G401 (cell line): ENCODE measurements around the gene ABCB11. TPM values are rescaled to one million over a fixed set of nuclear protein-coding genes. Genes with fewer than 3 reads are reported as not detected.

Experiments used
- DNase-seq: peaks from one replicate; pipeline ENCODE4 v3.0.0-alpha.2; 2015; ENCODE audit warnings: low spot score
- in situ Hi-C: cut with HindIII; loops from 2 replicates; pipeline ENCODE4 v1.10.0; 2016; ENCODE audit warnings: low sequenced_read_pairs, mixed read lengths
- total RNA-seq: library from RNA; depleted of rRNA; stranded (reverse); fragments of >200 nt; shearing (Covaris generic); gene quantifications from 2 replicates; pipeline ENCODE4 v1.2.3, GENCODE V29; 2014

ABCB11 gene
- total RNA-seq, 1 experiment from 2014 or later, result not detected

DNA sequence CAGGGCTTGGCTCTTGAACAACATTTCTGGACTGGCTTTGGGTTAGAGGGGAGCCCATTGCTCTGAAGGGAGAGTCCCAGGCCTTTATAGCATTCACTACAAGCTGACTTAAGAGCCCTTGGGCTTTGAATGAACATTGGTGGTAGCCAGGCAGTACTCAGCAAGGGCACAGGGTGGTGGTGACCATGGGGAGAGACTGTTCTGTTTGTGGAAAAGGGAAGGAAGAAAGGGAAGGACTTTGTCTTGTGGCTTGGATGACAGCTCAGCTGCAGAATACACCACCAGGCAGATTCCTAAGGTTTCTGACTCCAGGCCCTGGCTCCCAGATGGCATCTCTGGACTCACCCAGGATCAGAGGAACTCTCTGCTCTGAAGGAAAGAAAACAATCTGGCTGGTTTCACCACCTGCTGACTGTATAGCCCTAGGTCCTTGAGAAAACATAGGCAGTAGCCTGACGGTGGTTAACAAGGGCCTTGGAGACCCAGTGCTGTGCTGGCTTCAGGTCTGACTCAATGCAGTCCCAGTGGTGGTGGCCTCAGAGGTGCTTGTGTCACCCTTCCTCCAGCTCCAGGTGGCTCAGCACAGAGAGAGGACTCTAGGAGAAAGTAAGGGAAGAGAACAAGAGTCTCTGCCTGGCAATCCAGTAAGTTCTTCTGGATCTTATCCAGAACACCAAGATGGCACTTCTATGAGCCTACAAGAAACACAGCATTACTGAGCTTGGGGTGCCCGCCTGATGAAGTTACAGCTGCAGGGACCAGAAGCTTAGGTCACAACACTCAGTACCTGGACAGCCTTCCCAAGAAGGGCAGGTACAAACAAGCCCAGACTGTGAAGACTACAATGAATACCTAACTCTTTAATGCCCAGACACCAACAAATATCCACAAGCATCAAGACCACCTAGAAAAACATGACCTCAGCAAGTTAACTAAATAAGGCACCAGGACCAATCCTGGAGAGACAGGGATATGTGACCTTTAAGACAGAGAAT lies 16.4 kb upstream of the ABCB11 start:
- DNase-seq, result no peak
- in situ Hi-C loops, result no loop called here

DNA sequence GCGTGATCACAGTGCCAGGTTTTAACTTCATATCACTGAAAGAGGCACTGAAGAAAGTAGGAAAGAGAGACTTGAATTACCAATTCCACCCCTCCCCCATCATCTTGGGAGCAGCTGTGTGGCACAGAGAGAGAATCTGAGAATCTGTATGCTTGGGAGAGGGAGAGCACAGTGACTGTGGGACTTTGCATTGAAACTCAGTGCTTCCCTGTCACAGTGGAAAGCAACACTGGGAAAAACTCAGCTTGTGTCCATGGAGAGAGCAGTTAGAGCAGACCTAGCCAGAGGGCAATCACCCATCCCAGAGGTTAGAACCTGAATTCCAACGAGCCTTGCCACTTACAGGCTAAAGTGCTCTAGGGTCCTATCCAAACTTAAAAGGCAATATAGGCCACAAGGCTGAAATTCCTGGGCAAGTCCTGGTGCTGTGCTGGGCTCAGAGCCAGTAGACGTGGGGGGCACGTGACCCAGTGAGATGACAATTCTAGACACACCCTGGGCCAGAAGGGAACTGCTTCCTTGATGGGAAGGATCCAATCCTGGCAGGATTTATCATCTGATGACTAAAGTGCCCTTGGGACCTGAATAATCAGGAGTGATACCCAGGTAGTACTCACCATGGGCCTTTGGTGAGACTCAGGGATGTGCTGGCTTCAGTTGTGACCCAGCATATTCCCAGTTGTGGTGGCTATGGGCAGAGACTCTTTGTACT lies 15.5 kb upstream of the ABCB11 start:
- DNase-seq, result no peak
- in situ Hi-C loops, result no loop called here

DNA sequence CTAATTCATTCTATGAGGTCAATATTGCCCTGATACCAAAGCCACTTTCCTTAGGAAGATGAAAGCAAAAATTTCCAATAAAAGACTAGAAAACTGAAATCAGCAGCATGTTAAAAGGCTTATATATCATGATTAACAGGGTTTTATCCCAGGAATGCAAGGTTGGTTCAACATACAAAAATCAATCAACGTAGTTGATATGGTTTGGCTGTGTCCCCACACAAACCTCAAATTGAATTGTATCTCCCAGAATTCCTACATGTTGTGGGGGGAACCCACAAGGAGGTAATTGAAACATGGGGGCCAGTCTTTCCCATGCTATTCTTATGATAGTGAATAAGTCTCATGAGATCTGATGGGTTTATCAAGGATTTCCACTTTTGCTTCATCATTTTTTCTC lies 11.7 kb upstream of the ABCB11 start:
- no peak for DNase-seq
- in situ Hi-C loops, result no loop called here

DNA sequence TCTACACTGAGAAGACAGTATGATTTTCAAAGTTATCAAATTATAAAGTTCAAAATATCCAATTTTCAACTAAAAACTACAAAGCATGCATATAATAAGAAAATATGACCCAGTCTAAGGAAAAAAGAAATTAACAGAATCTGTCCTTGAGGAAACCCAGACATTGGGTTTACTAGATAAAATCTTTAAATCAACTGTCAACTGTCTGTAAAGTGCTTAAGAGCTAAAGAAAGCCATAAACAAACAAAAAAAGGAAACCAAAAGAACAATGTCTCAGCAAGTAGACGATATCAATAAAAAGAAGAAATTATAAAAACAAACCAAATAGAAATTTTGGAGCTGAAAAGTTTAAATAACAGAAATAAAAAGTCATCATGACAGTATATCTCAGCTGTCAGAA lies 10.5 kb upstream of the ABCB11 start:
- in situ Hi-C loops, result no loop called here
- no peak for DNase-seq

DNA sequence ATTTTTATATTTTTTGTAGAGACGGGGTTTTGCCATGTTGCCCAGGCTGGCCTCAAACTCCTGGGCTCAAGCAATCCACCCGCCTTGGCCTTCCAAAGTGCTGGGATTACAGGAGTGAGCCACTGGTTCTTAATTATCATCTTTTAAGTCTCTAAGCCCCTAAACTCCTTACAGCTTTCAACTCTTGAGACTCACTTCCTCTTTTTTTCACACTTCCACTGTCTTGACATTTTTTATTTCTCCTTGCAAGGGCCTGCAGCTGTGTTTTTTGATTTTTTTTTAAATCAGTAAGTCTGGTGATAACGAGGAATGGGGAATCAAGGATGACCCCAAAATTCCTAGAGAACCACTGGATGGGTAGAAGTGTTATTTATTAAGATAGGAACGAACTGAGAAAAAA lies 8.6 kb upstream of the ABCB11 start:
- in situ Hi-C loops, result no loop called here
- DNase-seq, result no peak

DNA sequence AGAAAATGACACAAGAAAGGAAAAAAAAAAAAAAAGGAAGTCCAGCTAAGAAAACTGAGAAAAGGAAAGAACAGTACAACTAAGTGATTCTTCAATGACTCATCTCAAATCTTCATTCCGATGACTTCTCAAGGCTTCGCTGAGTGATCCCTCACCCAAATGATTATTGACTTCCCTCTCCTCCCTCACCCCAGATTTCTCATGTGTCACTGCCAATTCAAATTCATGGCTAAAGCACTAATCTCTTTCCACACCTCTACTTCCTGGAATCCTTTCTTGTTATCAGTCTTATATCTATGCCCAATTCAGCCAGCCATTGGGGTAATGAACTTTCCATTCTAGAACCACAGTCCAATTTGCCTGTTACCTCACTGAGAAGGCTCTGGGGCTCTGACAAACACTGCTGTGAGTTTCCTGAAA lies 7.2 kb upstream of the ABCB11 start:
- no peak for DNase-seq
- in situ Hi-C loops, result no loop called here

DNA sequence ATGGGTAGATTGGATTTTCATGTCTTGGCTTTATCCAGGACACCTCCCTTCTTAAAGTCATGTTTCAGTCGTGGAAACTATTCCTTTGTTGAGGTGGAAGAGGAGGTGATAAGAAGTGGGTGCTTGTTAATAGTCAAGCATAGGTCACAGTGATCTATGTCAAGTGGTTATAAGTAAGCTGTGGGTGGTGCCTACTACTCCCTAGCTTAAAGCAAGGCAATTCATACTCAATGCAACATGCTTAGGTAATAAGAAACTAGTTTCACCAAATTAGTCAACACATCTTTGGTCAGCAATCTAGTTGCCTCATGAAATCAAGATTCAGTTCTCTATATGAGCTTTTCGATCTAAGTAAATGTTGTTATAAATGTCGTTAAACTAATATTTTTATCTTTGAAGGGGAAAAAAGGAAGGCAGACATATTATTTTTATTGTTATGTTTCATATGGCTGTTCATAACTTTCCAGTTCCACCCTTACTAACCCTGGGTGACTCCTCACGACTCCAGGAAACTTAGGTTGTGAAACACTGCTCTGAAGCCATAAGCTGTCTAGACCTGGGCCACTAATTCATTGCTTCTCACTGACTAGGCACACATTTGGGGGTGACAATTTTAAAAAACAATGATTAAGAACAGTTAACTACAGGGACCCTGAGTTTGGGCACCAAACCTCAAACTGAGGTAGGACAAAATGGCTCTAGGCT lies 5.8 kb upstream of the ABCB11 start:
- DNase-seq, result no peak
- in situ Hi-C loops, result no loop called here

DNA sequence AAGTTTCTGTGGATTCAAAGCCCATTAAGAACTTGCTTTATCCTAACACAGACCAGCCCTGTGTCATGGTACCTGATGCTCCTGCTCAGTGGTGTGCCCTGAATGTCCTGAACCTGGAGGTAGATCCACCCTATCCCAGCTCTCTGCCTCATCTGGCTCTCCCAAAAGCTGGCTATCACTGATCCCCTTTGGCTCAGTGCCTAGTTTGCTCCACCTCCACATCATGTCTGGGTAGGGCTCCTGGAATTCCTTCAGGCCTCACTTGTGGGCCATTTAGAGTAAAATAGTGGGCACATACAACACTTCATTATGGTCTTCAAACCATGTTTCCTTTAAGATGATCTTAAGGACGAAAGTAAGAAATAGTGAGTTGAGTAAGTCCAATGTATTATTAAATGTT lies 4.8 kb upstream of the ABCB11 start:
- no peak for DNase-seq
- in situ Hi-C loops, result no loop called here

DNA sequence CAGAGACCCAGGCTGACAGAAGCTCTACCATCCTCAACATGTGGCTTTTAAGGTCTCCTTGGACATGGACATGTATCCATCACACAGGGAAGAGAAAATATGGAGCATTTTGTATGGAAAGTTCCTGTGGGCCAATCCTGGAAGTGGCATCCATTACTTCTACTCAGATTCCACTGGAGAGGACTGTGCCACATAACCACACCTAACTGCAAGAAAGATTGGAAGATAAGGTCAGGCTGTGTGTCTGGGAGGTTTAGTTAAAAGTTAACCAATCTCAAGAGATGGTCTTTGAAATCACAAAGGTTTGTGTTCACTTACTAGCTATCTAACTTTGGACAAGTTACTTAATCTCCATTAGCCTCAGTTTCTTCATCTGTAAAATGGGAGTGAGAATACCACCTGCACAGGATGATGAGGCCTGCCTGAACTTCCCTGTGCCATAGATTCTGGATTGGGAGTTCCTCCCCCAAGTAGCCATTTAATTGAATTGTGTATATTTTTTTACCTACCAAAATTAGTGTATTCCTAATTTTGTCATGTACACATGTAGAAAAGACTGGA lies 3.9 kb upstream of the ABCB11 start:
- in situ Hi-C loops, result no loop called here
- DNase-seq, result no peak

DNA sequence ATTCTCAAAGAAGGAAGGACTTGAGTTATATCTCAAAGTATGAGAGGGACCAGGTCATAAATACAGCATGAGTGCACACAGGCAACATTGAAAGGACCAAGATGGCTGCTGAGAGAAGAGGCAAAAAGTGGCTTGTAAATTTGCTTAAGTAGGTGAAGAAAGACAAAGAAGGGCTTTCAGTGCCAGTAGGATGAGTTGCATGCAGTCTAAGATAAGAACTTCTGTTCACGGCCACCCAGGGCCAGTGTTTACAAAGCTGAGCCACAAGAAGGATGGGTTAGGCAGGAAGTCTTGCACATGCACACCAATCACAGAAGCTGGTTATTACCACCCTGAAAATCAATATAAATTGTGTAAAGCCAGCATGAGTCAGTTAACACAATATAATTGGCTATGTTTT lies 3.1 kb upstream of the ABCB11 start:
- no peak for DNase-seq
- in situ Hi-C loops, result no loop called here

DNA sequence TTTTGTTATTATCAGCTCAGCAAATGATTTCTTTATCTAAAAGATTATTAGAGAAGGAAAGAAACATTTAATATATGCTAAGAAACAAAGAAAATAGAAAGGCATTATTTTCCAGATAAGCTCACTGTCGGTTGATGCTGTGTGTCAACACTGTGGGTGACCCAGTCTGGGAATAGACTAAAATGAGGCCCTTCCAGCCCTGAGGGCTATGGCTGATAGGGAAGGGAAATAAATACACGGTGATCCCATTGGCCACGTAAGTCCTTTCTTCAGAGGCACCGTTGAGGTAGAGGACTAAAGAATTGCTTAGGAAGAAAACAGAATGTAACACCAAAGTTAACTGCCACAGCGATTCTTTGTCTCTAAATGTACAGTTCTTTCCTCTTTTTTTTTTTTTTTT lies 1.8 kb downstream of the ABCB11 start:
- in situ Hi-C loops, result no loop called here

DNA sequence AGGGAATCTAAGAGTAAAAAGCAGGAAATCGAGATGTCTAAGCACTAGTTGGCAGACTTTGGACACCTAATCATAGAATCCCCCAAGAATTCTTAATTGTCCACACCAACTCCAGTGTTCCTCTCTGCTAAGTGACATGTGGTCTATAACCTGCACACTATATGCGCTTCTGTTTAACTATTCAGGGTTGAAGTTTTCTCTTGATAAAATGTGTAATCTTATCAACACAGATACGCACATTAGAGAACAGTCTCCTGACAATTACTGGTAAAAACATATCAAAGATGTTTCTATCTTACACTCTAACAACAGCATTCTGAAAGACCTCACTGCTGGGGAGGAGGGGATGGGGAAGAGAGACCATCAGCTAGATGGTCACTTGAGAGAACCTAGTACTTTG lies 3.9 kb downstream of the ABCB11 start:
- in situ Hi-C loops, result no loop called here
- DNase-seq, result no peak

More for the DNA sequence above, 1.8 kb downstream of the ABCB11 start:
- DNase-seq, result no peak

DNA sequence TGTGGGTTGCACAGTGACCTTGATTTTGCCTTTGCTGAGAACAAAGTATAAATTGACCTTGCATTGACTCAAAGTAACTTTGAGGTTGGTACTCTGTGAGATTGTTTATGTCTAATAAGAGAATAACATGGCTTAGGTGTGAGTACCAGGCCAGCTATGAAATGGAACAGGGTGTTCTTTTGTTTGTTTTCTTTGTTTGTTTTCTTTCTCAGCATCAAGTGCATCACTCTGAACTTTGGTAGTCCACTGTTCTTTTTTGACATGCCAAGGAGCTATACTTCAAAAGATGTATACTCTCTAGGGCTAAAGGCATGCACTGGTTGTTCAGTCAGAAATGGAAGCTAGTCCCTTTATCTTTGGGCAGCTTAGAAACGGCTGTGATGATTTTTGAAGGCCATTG lies 5.1 kb downstream of the ABCB11 start:
- in situ Hi-C loops, result no loop called here
- DNase-seq, result no peak

DNA sequence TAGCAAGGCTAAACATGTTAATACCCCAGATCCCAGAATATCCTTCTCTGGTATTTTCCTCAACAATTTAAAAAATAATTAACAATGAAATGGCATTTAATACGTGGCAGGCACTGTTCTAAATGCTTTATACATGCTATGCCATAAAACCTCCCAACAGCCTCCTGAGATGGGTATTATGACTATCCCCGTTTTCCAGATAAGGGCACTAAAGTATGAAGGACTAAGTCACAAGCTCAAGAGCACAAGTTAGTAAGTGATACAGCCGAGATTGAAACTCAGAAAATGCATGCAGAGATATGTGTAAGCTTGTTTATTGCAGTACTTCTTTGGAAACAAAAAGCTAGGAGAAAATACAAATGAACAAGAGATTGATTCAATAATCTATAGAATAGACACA lies 8.0 kb downstream of the ABCB11 start:
- no peak for DNase-seq
- in situ Hi-C loops, result no loop called here

DNA sequence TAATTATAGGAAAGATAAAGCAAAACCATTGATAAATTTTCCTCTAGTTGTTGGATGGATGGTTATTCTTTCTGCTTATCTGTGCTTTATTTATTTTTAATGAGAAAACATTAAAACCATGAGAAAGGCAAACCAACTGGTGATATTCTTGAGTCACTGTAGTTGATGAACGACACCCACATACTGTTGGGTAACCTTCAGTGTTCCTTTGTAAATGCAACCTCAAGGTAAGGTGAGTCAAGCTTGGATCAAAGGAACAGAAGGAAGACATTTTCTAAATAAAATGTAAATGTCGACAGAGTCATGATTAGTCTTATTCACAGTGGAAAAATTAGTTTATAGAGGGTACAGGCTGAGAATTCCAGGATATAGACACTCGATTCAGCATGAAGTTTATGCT lies 12.7 kb downstream of the ABCB11 start:
- in situ Hi-C loops, result no loop called here

DNA sequence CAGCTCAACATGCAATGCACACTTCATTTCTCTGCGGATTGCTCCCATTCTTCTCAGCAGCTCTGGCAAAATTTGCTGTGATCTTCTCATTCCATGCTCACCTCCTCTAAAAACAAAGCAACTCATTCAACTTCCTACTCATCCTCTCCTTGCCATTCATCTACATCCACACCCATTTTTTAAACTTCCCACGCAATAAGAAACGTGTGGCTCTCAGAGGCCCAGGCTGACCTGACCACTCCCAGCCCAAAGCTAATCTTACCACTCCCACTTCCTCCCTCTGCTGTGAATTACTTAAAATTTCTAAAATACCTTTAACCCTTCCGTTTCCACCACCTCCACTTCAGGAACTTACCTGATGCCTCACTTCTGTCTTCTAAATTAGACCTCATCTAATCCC lies 15.2 kb downstream of the ABCB11 start:
- in situ Hi-C loops, result no loop called here
- DNase-seq, result no peak

More for the DNA sequence above, 12.7 kb downstream of the ABCB11 start:
- DNase-seq, result no peak

DNA sequence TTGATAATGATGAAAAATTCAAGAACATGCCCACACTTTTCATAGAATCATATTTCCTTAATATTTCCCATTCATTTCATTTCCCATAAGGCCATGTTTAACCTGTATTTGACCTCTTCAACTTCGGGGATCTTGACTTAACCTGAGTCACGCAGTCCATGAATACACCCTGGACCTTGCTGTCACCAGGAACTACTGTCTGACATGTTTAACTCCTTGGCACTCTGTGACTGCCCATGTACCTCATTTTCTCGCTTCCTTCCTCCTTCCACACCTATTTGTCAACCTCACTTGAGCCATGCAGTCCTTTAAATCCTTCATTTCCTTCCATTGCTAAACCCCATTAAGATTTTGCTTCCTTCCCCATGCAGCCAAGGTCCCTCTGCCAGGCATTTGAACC lies 16.3 kb downstream of the ABCB11 start:
- DNase-seq, result no peak

DNA sequence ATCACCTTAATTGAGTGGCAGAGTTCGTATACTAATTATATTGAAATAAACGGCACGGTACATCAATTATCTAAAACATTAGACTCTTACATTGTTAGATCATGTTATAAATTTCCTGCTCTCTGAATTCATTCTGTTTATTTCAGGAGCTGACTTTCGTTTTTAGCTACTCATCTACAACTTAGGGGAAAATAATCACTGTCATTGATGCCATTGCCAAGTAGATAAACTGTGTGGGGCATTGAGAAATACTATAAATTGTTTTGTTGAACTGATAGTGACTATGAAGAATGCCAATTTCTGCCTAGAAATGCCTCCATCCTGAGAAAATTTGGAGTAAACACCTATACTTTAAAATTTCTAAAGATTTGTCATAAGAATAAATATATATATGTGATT lies 17.5 kb downstream of the ABCB11 start:
- DNase-seq, result no peak
- in situ Hi-C loops, result no loop called here

More for the DNA sequence above, 16.3 kb downstream of the ABCB11 start:
- in situ Hi-C loops, result no loop called here

DNA sequence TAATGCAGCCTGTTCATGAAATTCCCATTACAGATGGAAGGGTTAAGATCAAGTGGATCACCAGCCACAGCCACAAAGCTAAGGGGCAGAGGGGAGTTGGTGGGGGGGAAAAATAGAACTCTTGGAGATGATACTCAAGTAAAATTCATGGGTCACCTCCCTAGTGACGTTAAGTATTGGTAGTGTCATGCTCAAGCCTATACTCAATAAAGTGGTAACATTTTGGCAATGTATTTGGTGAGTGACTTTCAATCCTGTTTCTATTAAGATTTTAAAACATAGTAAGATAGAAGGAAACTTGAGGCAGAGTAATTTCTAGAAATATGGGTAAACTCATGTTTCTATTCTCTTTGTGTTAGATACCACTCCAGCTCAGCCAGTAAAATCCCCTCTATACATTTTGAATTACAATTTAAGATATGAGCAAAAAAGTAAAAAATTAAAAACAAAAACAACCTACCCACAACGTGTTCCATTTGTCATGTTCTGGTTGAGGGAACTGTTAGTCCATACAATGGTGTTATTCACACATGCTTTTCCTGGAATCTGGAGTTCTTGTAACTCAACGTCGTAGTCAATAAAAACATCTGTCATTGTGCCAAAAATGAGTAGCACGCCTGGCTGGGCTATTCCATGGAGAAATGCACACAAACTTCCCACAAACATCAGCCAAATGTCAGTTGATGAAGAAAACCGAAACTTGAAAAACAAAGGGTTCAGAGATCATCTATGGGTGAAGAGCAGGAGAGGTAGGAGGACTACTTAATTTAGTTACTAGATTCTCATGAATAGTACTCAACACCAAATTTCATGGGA lies 18.1 kb downstream of the ABCB11 start:
- DNase-seq, result no peak
- in situ Hi-C loops, result no loop called here
